Measurements from ENCODE around the gene SLC10A7.

SLC10A7 gene

DNA sequence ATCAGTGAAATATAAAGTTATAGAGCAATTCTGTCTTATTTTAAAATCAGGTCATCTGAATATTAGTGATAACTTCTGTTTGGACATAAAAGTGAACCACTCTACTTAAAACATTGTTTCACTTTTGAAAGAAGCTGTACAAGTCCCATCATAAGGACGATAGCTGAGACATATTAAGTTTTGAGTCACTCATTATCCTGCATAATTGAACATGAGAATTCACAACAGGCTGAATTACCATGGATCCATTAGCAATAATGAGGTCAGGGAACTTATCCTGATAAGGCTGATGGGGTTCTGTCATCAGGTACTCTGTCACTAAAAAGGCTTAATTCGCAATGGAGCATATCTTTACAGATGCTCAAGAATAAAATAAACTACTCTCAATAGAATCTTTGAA lies 227.0 kb downstream of the SLC10A7 start:
- DNase-seq: no peak

DNA sequence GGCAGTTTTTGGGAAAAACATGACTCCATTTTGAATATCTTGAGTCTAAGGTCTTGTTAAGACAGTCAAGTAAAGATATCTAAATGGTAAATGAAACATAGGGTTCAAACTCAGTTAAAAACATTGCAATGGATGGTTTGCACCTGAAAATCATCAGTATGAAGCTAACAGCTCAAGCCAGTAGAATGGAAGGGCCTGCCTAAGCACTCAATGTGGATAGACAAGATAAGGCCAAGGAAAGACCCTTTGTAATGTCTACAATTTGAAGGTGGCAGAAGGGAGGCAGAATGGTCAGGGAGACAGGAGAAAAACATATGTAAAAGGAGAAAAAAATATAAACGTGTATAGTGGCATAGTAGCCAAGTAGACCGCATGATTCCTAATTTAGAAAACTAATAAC lies 229.2 kb downstream of the SLC10A7 start:
- DNase-seq: no peak

DNA sequence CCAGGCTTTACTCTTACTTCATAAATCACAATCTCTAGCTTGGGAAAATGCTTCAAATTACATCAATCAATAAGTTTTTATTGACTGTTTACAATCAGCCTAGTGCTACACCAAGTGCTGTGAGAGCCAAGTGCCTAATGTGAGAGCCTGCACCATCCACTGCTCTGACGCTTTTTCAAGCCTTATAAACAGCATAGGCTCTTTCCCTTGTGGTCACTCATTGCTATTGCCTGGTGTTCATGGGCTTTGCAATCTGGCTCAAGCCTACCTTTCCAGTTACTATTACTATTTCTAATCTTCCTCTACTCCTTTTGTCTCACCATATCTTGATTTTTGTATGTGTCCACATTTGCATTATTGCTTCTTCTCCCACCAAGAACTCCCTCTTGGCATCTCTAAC lies 230.4 kb downstream of the SLC10A7 start:
- DNase-seq: no peak

DNA sequence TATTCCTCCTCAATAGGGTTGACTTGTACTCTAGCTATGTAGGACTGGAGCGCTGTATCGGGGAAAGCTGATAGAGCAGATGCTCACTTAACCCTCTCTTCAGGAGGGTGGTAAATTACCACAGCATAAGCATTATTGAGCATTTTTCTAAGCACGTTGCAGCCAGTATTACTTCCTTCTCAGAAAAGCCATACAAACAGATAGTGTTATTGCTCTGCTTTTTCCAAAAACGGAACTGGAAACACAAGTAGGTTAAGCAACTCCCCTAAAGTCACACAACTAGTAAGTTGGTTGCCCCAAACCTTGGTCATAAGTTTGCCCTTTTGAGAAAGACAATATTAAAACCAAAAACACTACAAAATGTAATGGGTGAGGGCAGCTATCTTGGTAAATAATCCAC lies 233.5 kb downstream of the SLC10A7 start:
- DNase-seq: no peak

DNA sequence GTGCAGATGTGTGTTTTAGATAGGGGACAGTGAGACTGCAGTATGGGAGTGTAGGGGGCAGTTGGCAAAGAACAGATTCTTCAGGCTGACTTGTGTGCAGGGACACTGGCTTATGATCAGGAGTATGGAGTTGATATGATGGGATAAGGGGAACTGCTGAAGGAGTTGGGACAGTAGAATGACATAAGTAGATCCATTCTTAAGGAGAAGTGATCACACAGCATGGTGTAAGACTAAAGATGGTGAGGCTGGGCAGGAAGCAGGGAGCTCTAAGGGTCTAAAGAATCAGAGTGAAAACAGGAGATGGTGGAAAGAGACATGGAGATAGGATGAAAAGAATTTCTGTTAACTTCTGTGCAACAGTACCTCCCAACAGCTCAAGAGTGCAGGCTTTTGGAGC lies 236.7 kb downstream of the SLC10A7 start:
- no peak for DNase-seq

DNA sequence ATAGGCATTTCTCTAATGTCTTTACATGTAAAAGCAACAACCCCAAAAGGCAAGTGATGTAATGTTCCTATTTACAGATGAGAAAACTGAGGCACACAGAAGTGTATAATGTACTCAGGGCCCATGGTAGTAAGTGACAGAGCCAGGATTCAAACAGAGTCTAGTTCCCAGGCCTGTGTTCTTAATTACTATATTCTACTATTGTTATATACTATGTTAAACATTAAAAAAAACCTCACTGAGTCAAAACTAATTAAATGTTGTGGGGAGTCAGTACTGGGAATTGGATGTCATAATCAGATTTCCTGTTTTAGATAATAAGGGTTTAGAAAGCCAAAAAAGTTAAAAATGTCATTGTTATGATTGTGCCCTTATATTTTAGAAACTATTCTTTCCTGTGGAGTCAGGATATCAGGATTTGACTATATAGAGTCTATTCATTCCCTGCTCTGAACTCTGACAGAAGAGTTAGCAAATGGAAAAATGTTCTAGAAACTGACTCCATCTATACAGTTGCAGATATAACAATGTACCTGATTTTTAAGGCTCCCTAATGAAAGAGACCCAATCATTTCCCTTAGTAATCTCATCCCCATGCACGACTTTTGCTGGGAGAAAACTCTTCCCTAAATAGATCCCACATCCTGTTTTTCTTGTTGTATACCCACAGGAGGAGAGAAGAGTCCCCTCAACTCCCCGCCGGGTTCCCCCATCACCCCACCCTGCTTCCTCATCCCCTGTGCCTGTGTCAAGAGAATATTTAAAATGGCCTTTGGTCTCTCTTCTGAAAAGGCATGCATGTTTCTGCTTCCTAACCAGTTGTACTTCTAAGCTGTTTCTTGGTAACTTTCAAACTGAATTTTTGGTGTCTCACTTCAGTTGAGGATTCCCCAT lies 237.7 kb downstream of the SLC10A7 start:
- no peak for DNase-seq

DNA sequence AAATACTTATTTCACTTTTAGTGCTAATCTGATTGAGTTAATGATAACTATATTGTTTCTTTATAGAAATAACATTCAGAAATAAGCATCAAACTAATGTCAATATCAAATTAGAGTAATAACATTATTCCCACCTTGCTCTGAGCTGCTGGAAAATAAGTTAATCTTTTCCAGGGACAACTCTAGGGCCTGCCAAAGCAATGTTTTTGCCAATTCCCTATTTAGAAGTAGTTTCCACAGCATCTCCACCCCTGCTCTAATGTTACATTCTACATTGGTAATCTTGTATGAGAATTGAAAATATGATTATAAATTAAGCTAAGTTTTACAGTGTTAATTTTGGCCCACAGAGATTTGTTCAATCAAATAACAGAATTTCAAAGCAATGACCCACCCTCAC lies 239.1 kb downstream of the SLC10A7 start:
- no peak for DNase-seq

DNA sequence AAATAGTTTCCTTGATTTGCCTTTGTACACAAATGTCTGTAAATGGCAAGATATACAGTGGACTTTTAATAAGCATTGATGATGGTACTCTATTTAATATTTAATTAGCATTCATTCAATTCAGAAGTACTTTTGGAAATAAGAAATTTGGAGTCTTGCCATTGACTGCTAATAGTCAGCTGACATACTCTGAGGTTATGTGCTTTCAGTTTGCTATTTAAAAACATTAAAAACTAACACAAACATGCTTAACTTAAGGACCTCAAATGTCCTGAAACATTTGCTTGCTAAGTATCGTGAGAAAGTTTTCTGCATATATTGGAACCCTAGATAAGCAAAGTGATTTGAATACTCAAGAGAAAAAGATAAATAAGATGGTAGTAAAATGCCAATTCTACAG lies 242.8 kb downstream of the SLC10A7 start:
- no peak for DNase-seq

DNA sequence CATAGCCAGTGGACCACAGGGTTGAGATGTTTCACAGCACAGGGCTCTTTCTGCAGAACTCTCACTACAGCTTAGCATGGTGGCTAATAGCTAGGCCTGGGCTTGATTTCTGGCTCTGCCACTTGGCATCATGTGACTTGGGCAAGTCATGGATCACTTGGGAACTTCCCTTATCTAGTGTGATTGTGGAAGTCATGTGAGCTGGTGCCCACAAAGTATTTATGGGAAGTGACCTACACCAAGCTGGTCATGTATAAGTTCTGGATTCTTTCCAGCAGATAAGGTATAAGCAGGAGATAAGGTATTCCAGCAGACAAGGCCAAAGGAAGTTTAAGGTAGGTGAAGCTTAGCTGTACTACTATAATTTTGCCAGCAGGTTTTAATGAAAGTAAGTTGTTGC lies 246.4 kb downstream of the SLC10A7 start:
- no peak for DNase-seq

DNA sequence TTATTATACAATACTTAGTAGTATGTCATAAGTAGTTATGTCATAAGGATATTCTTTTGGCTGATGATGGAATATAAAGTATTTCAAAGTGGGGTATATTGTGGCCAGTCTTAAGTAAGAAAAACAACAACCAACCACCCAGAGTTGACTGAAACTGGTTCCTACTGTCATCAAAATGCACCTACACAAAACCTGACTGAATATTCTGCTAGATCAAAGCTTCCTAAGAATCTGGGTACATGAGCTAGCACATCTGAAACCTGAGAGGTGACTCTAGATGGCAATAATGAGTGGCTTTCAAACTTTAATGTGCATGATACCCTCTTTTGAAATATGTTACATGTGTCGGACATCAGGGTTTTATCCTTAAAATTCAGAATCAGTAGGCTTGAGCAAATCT lies 247.0 kb downstream of the SLC10A7 start:
- DNase-seq: no peak

DNA sequence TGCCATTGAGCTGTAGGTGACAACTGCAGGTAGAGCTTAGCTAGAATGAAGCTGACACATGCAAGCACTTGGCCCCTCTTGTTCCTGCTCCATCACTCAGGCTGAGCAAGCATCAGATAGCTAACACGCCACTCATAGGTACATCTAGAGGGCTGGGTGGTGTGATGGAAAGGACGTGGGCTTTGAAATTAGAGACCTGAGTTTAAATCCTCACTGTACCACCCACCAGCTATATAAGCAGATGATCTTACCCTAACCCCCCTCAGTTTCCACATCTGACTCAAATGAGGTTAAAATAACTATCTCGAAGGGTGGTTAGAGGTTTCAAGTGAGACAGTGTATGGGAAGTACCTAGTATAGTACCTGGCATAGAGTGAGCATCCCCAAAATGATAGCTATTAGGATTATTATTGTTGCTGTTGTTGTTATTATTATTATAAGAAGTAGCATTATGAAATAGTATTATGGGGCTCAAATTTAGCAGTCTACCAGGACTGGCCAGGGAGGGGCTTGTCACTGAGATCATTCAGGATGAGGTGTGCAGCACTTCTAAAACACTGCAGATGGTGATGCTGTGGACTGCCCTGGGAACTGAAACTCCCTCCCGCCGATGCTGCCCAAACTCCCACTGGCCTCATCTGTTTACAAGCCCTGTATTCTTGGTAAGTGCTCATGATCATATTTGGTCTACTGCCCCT lies 248.4 kb downstream of the SLC10A7 start:
- no peak for DNase-seq

DNA sequence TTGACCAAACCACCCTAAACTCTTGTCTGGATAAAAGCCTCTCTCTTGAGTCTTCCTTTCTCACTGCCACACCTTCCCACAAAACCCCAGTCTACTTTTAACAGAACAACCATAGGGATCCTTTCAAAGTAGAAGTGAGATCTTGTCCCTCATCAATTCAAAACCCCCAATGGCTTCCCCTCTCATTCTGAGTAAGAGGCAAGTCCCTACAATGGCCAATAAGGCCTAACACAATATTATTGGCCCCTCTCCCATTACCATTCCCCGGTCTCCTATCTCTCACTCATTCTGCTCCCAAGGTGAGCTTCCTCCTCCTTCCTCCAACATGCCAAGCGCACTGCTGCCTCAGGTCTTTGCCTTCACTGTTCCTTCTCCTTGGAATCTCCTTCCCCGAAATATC lies 250.3 kb downstream of the SLC10A7 start:
- no peak for DNase-seq

DNA sequence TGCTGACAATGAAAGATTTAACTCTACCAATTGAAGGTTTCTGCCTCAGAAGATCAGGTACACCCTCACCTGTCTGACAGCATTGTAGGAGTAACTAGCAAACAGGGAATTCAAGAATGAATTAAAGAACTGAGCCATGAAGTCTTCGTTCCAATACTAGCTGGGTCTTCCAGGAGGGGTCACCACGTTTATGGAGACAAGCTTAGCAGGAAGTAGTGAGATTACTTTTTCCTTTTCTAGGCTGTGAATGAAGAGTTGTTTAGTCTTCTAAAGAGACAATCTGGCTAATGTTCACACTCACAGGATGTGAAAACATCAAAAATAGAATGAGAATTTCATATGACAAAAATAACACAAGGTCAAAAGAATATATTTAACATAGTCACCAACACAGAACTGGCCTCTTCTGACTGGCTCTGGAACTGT lies 252.5 kb downstream of the SLC10A7 start:
- no peak for DNase-seq

DNA sequence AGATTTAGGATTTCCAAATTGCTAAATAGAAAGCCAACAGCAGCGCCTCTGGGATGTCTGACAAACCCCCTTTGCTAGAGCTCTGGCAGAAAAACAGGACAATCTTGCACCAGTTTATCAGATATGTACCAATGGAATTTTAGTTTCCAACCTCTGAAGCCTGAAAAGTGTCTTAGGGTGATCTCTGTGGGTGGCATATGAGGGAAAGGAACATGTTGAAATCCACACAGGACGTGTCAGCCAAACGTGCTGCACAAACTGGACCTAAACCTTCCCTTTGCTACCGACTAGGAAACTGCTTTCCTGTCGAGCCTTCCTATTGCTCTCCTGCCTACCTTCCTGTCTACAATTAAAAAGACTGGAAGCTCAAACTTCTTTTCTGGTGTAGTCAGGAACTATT lies 253.9 kb downstream of the SLC10A7 start:
- DNase-seq: no peak

DNA sequence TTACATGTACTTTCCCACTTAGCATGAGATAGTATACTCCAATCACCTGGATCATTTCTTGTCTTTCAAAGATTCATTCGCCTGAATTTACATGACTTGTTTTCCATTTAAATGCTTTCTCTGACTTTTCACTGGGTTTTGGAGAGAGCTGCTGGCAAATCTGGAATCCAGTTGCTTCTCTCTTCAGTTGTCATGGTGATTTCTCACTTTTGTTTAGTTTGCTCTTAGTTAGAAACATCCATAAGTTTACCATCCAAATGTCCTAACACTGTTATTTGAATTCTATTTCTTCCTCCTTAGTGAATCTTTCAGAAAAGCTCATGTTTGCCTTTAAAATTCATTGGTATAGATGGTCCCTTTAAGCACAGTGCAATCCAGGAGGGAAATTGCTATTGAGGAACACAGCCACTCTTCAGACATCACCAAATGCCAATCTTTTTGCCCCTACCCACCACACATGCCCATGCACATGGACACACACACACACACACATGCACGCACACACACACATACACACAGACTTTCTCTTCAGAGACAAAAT lies 255.7 kb downstream of the SLC10A7 start:
- no peak for DNase-seq

DNA sequence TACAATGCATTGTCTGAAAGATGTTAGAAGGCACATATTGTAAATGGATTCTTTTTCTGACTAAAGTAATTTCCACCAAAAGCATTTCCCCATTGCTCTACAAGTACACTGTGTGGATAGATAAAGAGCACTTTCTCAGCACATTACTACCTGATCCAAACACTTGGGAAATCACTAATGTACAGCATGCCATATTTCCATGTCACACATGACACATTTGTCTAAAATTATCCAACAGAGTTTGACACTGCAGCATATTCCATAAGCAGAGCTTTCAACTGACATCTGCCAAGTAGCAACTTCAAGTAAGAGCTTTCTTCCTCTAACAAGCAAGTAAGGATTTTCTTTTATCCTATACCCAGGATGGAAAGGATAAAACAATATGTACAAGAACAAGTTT lies 257.9 kb downstream of the SLC10A7 start:
- DNase-seq: no peak

DNA sequence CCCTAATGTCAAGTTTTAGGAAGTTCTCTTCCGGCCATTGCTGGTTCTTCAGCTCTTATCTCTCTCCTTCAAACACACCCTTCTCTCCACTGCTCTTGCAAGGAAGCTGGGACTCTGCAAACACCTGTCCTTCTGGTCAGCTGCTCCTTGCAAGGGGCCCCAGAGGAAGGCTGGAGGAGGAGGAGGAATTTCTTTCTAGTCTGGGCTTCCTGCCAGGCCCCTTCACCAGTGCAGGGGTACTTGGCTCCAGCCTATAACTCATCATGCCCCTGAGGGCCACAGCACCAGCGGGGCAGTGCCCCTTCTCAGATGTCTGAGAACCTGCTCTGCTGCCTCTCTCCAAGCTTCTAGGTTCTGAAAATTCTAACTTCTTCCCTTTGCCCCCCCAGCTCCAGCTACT lies 260.7 kb downstream of the SLC10A7 start:
- DNase-seq: no peak

DNA sequence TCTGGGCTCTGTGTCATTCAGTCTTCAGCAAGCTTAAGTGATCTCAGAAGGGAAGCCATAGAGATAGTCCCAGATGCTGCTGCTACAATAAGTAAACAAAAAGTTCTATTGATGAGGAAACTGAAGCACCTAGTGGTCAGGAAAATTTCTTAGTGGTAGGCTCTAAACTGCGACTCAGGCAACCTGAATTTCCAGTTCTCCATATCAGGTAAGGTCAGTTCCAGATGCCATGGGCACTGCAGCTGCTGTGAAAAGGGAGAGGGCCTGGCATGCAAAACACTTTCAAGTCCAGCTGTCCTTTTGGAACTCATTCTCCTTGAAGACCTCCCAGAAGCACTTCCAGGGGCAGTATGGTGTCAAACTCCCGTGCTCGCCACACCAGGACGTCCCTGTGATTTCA lies 261.2 kb downstream of the SLC10A7 start:
- DNase-seq: no peak

DNA sequence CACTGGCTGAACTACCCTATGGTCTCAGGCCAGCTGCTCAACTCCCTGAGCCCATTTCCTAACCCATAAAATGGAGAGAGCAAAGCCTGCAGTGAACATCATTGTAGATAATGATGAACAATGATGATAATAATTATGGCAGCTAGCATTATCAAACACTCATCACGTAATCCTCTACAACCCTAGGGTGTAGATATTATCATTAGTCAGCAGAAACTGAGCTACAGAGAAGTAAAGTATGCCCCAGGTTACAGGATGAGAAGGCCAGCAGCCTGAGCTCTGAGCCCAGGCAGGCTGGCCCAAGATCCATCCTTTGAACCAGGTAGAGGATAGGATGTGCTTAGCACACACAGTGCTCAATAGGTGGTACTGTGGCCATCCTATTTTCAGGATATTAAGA lies 264.2 kb downstream of the SLC10A7 start:
- no peak for DNase-seq

DNA sequence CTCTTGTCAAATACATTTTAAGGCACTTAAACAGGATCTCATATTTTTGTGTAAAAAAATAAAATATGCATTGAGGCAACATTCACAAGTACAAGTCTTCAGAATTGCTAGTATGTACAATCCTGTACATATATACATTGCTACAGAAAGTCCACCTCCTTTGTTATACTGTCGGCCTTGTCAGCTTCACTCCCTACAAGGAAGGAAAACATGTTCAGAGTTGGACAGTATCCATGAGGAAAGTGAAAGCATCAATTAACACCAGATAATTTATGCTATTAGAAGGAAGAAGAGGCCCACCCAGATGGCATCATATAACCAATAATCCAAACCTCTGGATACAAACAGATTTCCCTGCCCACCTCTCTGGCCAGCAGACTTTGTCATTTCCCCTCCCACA lies 265.4 kb downstream of the SLC10A7 start:
- no peak for DNase-seq

DNA sequence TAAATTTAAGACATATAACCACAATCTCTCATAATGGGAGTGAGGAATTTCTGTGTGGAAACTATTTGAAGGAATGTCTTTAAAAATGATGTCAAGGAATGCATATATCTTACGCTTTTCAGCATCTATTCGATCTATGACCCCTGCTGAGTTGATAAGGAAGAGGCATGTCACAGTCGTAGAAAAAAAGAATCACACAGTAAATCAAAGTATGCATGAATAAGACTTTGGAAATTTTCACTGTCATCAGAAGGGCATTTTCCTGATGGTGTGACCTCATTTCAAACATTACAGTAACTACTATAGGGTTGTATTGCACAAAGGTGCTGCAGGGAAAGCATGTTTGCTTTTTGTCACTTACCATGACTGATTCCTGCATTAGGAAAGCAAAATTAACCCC lies 265.9 kb downstream of the SLC10A7 start:
- DNase-seq: no peak

DNA sequence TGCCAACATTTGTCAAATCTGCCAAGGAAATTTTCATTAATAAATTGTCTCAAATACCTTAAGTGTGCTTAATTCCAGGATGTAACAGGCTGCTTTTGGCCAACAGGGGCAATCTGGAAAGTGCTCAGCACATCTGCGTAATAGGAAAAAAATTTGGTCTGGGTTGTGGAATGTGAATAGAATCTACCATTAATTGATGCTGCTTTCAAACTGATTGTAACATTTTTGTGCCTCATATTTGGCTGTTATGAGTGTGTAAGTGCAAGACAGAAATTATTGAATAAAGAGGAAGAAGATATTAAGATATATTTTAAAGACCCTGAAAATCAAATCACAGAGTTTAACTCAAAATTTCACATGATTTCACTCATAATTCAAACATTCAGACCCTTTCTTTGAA lies 266.3 kb downstream of the SLC10A7 start:
- no peak for DNase-seq

DNA sequence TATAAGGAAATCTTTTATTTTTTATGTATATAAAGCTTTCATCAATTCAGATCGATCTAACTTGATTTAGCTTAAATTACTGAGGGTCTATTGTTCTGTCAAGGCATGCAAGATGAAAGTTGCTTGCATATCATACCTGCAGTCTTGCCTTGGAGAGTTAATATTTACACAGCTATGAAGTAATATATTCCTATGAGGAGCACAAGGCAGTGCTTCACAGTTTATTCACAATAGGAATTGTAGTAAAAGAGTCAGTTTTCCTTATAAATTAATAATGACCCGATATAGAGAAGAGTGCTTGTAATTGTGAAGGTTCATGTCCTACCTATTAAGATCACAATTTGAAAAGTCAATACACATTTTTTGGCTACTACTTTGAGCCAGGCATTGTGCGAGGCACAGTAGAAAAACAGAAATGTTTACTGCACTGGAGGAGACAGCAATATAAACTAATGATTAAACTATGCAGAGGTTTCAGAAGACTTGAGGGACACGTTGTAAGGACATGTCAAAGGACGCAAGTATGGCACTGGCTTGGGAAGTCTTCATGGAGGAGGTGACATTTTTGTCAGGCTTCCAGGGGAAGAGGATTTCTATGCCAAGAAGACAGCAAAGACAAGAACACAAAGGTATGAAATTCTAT lies 268.6 kb downstream of the SLC10A7 start:
- DNase-seq: no peak

DNA sequence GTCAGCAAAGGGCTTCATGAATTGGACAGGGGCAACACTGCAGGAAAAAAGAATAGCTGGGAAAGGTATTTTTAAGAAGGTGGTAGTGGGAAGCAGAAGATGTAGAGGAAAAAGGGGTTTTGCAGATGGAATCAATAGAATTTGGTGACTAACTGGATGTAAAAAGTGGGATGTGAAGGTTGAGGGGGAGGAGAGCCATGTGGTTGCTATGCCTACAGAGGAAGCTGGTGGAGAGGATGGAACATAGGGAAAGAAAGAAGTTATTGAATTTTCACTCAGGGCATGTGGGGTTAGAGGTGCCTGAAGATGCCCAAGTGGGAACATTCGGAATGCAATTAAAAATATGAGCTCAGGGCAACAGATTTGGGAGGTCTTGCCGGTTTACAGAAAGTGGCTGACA lies 274.4 kb downstream of the SLC10A7 start:
- no peak for DNase-seq
